ENCODE measurements around the gene ADAP1. TPM values are rescaled to one million over a fixed set of nuclear protein-coding genes. Genes with fewer than 3 reads are reported as not detected.

Gene ADAP1
- total RNA-seq, 1 experiment from 2014 or later: 34.0 TPM

- Histone ChIP-seq H3K9ac (ENCODE audit: low read length) (no peak overlapping the region), H4K20me1 (ENCODE audit: insufficient read depth) (no peaks in the 10 kb centered on the region; the same call in 1 of the 2 replicates), H3K36me3 (ENCODE audit: control insufficient read depth in 1 of 2, insufficient read depth in 2 of 2, low read length in 2 of 2) (peaks cover 0 to 8% of the 10 kb centered on the region in 2 experiments; a peak in 2 of 4 replicates), H2AFZ (ENCODE audit: low read depth, low read length, poor library complexity, severe bottlenecking) (no peak overlapping the region), H3K4me2 (ENCODE audit: low read length) (no peak overlapping the region), H3K4me3 (replicated peaks in 1 of 2; ENCODE audit: low read depth in 1 of 2, low read length in 2 of 2) (no peak overlapping the region), H3K4me1 (ENCODE audit: control insufficient read depth in 1 of 2, insufficient read depth in 2 of 2, low read length in 2 of 2) (peaks cover 7 to 13% of the 10 kb centered on the region in 2 experiments), H3K27ac (ENCODE audit: low read depth, low read length) (no peak overlapping the region), H3K79me2 (ENCODE audit: insufficient read depth, low read length) (peaks cover 87% of the 10 kb centered on the region), H3K9me3 (ENCODE audit: control insufficient read depth in 1 of 2, insufficient read depth in 1 of 2, low read depth in 1 of 2, low read length in 2 of 2) (no peaks in the 10 kb centered on the region), H3K9me2 (ENCODE audit: insufficient read depth) (no peaks in the 10 kb centered on the region), H3K27me3 (ENCODE audit: insufficient read depth, low read length) (no peaks in the 10 kb centered on the region)
- TF ChIP-seq CTCF (IDR thresholded peaks at IDR 0.05 in 2 of 3, conservative IDR thresholded peaks at IDR 0.05 in 1 of 3; ENCODE audit: borderline replicate concordance in 1 of 3, insufficient read depth in 1 of 3, low read depth in 2 of 3, low read length in 2 of 3) (no peak), EZH2 (IDR thresholded peaks at IDR 0.05) (no peak), CEBPB (IDR thresholded peaks at IDR 0.05; ENCODE audit: low read depth) (no peak), POLR2A (IDR thresholded peaks at IDR 0.05; ENCODE audit: borderline replicate concordance, extremely low read depth, insufficient read depth, insufficient read length) (no peak), FOSL1 (IDR thresholded peaks at IDR 0.05; ENCODE audit: low read depth) (no peak), EGR1 (IDR thresholded peaks at IDR 0.05; ENCODE audit: low read depth) (no peak), SP1 (IDR thresholded peaks at IDR 0.05; ENCODE audit: low read depth) (no peak), ATF3 (IDR thresholded peaks at IDR 0.05) (no peak), TCF7L2 (IDR thresholded peaks at IDR 0.05; ENCODE audit: borderline replicate concordance, extremely low read depth, insufficient read depth, insufficient read length) (no peak), MAX (IDR thresholded peaks at IDR 0.05) (no peak), ZFX (IDR thresholded peaks at IDR 0.05) (no peak), ZNF274 (IDR thresholded peaks at IDR 0.05; ENCODE audit: low read depth, low read length) (no peak), YY1 (IDR thresholded peaks at IDR 0.05; ENCODE audit: extremely low read depth, insufficient replicate concordance, low read depth, low read length) (no peak), CBX3 (IDR thresholded peaks at IDR 0.05; ENCODE audit: low read depth) (no peak), ELF1 (IDR thresholded peaks at IDR 0.05; ENCODE audit: borderline replicate concordance, low read depth) (no peak), REST (IDR thresholded peaks at IDR 0.05; ENCODE audit: low read depth) (no peak)
- CTCF ChIA-PET: no interaction called here
- DNase-seq (ENCODE audit: low read depth, low spot score): no peak
- POLR2A ChIA-PET: no interaction called here
- RAD21 ChIA-PET (ENCODE audit: low non-redundant PET in 1 of 2, low total read pairs in 2 of 2, uncharacterized antibody in 2 of 2, unreplicated experiment in 2 of 2): no interaction called here
- no TSS peak for BruUV-seq (replicated peaks)
- no peak for ATAC-seq
- intact Hi-C loops (cut with micrococcal nuclease): no loop called here
Measured at GRCh38 chr7:880450-880849, 74.0 kb downstream of the ADAP1 start.
